Measurements from ENCODE around the gene FBXO45. TPM values are rescaled to one million over a fixed set of nuclear protein-coding genes. Genes with fewer than 3 reads are reported as not detected.
A peak's percentile ranks its signal among the peaks of the same experiment; 100 is the strongest.

FBXO45 gene
- total and polyA plus RNA-seq, 2 of the 13 experiments (the other 11 are each of a cell fraction or from before 2014, with no cell fraction given), result 7.0 to 12.1 TPM

DNA sequence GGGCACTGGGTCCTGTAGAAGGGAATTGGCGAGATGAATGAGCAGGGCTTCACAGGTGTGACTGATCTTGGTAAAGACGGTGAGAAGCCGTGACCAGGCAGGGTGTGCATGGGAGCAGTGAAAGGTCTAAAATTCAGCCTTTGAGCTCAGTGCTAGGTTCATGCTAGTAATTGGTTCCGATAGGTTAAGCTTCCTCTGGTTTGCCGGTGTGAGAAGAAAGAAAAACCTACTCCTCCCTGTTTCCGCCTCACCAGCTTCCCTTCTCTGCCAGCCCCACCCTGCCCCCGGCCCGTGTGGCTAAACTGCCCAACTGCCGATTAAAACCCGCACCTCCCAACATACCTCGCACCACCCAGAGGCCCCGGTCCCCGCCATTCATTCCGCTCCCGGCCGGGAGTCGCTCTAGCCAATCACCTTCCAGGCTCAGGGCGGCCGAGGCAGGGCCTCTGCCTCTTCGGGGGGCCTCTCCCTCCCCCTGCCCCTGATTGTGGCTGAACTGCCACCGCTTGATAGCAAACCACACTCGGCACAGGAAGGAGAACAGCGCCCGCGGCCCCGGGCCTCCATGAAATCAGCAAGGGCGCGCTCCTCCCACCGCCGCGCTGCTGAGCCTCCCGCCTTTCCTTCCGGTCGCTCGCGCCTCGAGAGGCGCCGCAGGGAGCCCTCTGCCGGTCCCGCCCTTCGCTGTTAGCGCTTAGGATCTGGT is 63.7 kb downstream of the FBXO45 start (continued):
- no peak for TF ChIP-seq BRCA1 (CRISPR knock-in tag; IDR thresholded peaks at IDR 0.05)
- peak; percentile 29; the same call in 1 of the 2 replicates for TF ChIP-seq BCL6 (CRISPR knock-in tag; IDR thresholded peaks at IDR 0.05)
- TF ChIP-seq, protein P1, sequence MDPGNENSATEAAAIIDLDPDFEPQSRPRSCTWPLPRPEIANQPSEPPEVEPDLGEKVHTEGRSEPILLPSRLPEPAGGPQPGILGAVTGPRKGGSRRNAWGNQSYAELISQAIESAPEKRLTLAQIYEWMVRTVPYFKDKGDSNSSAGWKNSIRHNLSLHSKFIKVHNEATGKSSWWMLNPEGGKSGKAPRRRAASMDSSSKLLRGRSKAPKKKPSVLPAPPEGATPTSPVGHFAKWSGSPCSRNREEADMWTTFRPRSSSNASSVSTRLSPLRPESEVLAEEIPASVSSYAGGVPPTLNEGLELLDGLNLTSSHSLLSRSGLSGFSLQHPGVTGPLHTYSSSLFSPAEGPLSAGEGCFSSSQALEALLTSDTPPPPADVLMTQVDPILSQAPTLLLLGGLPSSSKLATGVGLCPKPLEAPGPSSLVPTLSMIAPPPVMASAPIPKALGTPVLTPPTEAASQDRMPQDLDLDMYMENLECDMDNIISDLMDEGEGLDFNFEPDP (CRISPR knock-in tag; conservative IDR thresholded peaks at IDR 0.05), result no peak
- TF ChIP-seq ZNF264 (CRISPR knock-in tag; IDR thresholded peaks at IDR 0.05), result no peak
- no peak; the same call in 1 of the 2 replicates for TF ChIP-seq ZNF138 (CRISPR knock-in tag; IDR thresholded peaks at IDR 0.05; ENCODE audit: low read depth)
- TF ChIP-seq ZMYM4 (CRISPR knock-in tag; IDR thresholded peaks at IDR 0.05), result no peak; the same call in none of the 2 replicates
- TF ChIP-seq KMT2B (CRISPR knock-in tag; IDR thresholded peaks at IDR 0.05), result peak; percentile 67; the same call in 1 of the 2 replicates
- no peak for TF ChIP-seq DPF2 (CRISPR knock-in tag; IDR thresholded peaks at IDR 0.05; ENCODE audit: borderline replicate concordance, low read depth)
- TF ChIP-seq NFE2L2 (IDR thresholded peaks at IDR 0.05; ENCODE audit: low read length), result no peak
- TF ChIP-seq, protein P2, sequence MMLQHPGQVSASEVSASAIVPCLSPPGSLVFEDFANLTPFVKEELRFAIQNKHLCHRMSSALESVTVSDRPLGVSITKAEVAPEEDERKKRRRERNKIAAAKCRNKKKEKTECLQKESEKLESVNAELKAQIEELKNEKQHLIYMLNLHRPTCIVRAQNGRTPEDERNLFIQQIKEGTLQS (CRISPR knock-in tag; IDR thresholded peaks at IDR 0.05), result no peak
- no peak for TF ChIP-seq CC2D1A (CRISPR knock-in tag; IDR thresholded peaks at IDR 0.05)
- peak; percentile 53 for TF ChIP-seq ELF1 (CRISPR knock-in tag; IDR thresholded peaks at IDR 0.05)
- TF ChIP-seq NBN (conservative IDR thresholded peaks at IDR 0.05), result no peak
- peak; percentile 41 for TF ChIP-seq GABPA (IDR thresholded peaks at IDR 0.05; ENCODE audit: low read depth, low read length)
- peak; percentile 73 for TF ChIP-seq GABPA (CRISPR knock-in tag; IDR thresholded peaks at IDR 0.05; ENCODE audit: low read depth)
- TF ChIP-seq ZNF12 (CRISPR knock-in tag; IDR thresholded peaks at IDR 0.05), result no peak
- no peak for TF ChIP-seq REXO4 (CRISPR knock-in tag; IDR thresholded peaks at IDR 0.05; ENCODE audit: borderline replicate concordance)
- no peak for TF ChIP-seq NCOA1 (CRISPR knock-in tag; IDR thresholded peaks at IDR 0.05)
- TF ChIP-seq ZNF614 (CRISPR knock-in tag; IDR thresholded peaks at IDR 0.05; ENCODE audit: borderline replicate concordance), result no peak
- TF ChIP-seq ZNF572 (CRISPR knock-in tag; IDR thresholded peaks at IDR 0.05), result no peak; the same call in 1 of the 2 replicates
- TF ChIP-seq ZSCAN29 (CRISPR knock-in tag; conservative IDR thresholded peaks at IDR 0.05), result no peak
- TF ChIP-seq ZNF501 (CRISPR knock-in tag; IDR thresholded peaks at IDR 0.05), result no peak
- TF ChIP-seq ZNF232 (CRISPR knock-in tag; IDR thresholded peaks at IDR 0.05; ENCODE audit: borderline replicate concordance), result no peak
- TF ChIP-seq SIX1 (CRISPR knock-in tag; IDR thresholded peaks at IDR 0.05; ENCODE audit: borderline replicate concordance), result no peak
- TF ChIP-seq, protein P3, sequence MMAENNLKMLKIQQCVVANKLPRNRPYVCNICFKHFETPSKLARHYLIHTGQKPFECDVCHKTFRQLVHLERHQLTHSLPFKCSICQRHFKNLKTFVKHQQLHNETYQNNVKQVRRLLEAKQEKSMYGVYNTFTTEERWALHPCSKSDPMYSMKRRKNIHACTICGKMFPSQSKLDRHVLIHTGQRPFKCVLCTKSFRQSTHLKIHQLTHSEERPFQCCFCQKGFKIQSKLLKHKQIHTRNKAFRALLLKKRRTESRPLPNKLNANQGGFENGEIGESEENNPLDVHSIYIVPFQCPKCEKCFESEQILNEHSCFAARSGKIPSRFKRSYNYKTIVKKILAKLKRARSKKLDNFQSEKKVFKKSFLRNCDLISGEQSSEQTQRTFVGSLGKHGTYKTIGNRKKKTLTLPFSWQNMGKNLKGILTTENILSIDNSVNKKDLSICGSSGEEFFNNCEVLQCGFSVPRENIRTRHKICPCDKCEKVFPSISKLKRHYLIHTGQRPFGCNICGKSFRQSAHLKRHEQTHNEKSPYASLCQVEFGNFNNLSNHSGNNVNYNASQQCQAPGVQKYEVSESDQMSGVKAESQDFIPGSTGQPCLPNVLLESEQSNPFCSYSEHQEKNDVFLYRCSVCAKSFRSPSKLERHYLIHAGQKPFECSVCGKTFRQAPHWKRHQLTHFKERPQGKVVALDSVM (CRISPR knock-in tag; IDR thresholded peaks at IDR 0.05), result peak; percentile 66
- TF ChIP-seq, protein P4, sequence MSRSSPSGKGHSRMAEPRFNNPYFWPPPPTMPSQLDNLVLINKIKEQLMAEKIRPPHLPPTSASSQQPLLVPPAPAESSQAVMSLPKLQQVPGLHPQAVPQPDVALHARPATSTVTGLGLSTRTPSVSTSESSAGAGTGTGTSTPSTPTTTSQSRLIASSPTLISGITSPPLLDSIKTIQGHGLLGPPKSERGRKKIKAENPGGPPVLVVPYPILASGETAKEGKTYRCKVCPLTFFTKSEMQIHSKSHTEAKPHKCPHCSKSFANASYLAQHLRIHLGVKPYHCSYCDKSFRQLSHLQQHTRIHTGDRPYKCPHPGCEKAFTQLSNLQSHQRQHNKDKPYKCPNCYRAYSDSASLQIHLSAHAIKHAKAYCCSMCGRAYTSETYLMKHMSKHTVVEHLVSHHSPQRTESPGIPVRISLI (CRISPR knock-in tag; IDR thresholded peaks at IDR 0.05; ENCODE audit: borderline replicate concordance), result no peak
- no peak for TF ChIP-seq ZNF761 (CRISPR knock-in tag; conservative IDR thresholded peaks at IDR 0.05)
- TF ChIP-seq, protein P5, sequence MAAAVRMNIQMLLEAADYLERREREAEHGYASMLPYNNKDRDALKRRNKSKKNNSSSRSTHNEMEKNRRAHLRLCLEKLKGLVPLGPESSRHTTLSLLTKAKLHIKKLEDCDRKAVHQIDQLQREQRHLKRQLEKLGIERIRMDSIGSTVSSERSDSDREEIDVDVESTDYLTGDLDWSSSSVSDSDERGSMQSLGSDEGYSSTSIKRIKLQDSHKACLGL (CRISPR knock-in tag; IDR thresholded peaks at IDR 0.05), result peak; percentile 43; the same call in 1 of the 2 replicates
